NB4 (cell line): ENCODE measurements around the gene MYO1E.

Experiments used
- MYC ChIP-seq: IDR thresholded peaks from 2 replicates; pipeline ENCODE4 v1.6.1; 2011; ENCODE audit warnings: low read depth, low read length
- POLR2A ChIP-seq: IDR thresholded peaks from 2 replicates; pipeline ENCODE4 v1.6.1; 2011; ENCODE audit warnings: mild to moderate bottlenecking; ENCODE audit not compliant: insufficient read length; ENCODE audit errors: extremely low read depth
- TF ChIP-seq, protein P1 (sequence below): IDR thresholded peaks from one replicate; pipeline ENCODE4 v1.5.1; 2012; ENCODE audit warnings: low read depth, low read length
- TF ChIP-seq, protein P2 (sequence below): IDR thresholded peaks from 2 replicates; pipeline ENCODE4 v1.6.1; 2011; ENCODE audit warnings: low read depth, low read length

DNA sequence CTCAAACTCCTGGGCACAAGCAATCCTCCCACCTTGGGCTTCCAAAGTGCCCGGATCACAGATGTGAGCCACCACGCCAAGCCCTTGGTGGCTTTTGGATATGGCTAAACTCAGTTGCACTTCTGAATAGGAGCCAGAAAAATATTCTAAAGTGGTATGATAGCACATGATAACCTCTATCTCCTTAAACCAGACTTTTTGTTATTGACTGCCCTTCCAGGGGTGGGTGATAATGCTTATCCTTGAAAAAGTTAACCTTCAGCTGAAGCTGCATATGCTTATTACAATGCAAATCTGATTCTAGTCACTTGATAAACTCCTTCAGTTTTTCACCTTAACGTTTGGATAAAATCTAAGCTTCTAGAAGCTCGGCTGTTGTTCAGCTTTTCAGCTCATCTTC lies 261.4 kb downstream of the MYO1E start:
- TF ChIP-seq, protein P1, sequence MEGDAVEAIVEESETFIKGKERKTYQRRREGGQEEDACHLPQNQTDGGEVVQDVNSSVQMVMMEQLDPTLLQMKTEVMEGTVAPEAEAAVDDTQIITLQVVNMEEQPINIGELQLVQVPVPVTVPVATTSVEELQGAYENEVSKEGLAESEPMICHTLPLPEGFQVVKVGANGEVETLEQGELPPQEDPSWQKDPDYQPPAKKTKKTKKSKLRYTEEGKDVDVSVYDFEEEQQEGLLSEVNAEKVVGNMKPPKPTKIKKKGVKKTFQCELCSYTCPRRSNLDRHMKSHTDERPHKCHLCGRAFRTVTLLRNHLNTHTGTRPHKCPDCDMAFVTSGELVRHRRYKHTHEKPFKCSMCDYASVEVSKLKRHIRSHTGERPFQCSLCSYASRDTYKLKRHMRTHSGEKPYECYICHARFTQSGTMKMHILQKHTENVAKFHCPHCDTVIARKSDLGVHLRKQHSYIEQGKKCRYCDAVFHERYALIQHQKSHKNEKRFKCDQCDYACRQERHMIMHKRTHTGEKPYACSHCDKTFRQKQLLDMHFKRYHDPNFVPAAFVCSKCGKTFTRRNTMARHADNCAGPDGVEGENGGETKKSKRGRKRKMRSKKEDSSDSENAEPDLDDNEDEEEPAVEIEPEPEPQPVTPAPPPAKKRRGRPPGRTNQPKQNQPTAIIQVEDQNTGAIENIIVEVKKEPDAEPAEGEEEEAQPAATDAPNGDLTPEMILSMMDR = no peak
- TF ChIP-seq POLR2A (no peak), MYC (no peak)
- TF ChIP-seq, protein P2, sequence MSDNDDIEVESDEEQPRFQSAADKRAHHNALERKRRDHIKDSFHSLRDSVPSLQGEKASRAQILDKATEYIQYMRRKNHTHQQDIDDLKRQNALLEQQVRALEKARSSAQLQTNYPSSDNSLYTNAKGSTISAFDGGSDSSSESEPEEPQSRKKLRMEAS = no peak
